ENCODE results near the gene DUSP21.
"Not testable (repeated sequence)": the region's sequence is repeated elsewhere in the genome, so short reads cannot be mapped to it uniquely, and the experiment has no call there.

DUSP21 gene

DNA sequence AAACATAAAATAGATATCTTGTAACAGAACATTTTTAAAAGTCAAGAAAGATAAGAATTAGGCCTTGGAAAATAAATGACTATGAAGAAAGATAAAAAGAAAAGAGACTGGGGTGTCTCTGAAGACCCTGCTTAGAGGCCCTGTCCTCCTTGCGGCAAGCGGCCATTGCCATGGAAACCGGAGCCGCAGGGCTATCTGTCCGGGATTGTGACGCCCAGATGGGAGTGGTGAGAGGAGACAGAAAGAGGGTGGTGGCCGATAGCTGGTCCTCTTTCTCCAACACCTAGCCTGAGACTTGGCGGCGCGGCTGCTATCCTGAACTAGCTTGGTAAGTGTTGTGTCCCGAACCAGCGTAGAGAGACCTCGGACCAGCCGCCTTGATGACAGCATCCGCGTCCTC, at the start of gene DUSP21:
DUSP21 (plus strand) TSS at position 269 of the 400 bp plus-strand sequence; CDS start at position 381, 112 bp downstream.
- no peak for DNase-seq

DNA sequence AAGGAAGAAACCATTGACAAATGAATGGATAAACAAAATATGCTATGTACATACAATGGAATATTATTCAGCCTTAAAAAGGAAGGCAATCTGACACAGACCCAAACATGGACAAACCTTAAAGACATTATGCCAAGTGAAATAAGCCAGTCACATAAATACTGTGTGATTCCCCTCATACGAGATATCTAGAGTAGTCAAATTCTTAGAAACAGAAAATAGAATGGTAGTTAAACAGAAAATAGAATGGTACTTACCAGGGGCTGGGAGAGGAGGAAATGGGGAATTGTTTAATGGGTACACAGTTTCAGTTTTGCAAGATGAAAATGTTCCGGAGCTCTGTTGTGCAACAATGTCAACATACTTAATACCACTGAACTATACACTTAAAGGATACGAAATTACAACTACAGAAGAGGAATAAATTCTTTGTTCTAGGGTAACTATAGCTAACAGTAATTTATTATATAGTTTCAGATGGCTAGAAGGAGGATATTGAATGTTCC, 47.8 kb upstream of the DUSP21 start:
- DNase-seq, result no peak

DNA sequence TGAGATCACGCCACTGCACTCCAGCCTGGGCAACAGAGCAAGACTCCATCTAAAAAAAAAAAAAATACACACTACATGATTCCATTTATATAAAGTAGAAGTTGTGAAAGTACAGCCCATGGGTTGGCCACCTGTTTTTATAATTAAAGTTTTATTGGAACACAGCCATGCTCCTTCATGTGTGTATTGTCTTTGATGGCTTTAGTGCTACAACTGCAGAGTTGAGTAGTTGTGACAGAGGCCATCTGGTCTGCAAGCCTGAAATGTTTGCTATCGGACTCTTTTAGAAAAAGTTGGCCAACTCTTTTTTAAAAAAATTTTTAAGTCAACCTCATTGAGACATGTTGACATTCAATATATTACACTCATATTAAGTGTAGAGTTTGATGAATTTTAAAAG, 41.2 kb upstream of the DUSP21 start:
- no peak for DNase-seq

DNA sequence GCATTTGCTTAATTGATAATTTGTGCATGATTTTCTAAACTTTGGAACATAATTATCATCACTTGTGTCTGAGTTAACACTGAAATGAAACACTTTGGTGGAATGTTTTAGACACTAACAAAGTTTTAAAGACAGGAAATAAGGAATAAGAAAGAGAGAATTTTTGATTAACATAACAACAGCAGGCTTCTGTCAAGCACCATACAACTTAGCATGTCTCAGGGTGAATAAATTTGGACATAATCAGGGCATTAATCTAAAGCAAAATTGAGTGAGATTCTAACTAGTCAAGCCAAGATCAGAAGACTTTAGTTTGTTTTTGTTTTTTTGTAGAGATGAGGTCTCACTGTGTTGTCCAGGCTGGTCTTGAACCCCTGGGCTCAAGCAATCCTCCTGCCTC, 28.1 kb upstream of the DUSP21 start:
- DNase-seq, result no peak

DNA sequence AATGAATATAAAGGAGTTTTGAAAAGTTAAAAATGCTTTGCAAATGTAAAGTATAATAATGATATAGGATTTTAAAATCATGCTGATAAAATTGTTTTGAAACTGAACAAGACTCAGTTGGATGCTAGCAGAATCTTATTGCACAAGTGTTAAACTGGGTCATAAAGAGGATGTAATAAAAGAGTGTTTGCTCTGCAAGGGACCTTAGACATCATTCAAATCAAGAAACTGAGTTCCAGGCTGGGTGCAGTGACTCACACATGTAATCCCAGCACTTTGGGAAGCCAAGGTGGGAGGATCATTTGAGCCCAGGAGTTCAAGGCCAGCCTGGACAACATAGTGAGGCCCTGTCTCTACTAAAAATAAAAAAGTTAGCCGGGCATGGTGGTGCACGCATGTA, 27.5 kb upstream of the DUSP21 start:
- no peak for DNase-seq

DNA sequence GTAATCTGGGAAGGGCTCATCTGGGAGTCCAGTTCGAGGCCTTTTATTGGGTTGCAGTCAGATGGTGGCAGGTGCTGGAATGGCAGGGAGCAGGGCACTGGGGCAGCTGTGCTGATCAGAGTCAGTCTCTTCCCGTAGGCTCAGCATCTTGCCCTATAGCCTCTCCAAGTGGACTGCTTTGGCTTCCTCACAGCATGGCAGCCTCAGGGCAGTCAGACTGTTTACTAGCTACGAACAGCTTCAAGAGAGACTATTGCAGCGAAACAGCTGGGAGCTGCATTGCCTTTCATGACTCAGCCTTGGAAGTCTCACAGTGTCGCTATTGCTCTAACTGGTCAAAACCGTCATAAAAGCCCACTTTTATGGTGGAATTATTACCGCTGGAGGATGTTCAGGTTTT, 26.8 kb upstream of the DUSP21 start:
- DNase-seq, result no peak

DNA sequence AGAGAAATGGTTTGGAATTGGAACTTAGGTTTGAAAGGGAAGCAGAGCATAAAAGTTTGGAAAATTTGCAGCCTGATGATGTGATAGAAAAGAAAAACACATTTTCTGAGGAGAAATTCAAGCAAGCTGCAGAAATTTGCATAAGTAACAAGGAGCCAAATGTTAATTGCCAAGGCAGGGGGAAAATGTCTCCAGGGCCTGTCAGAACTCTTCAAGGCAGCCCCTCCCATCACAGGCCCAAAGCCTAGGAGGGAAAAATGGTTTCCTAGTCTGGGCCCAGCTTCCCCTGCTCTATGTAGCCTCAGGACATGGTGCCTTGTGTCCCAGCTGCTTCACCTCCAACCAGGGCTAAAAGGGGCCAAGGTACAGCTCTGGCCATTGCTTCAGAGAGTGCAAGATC, 21.2 kb upstream of the DUSP21 start:
- no peak for DNase-seq

DNA sequence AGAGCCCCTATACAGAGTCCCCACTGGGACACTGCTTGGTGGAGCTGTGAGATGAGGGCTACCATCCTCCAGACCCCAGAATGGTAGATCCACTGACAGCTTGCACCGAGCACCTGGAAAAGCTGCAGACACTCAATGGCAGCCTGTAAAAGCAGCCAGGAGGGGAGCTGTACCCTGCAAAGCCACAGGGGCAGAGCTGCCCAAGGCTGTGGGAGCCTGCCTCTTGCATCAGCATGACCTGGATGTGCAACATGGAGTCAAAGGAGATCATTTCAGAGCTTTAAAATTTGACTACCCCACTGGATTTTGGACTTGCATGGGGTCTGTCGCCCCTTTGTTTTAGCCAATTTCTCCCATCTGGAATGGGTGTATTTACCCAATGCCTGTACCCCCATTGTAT, 20.6 kb upstream of the DUSP21 start:
- not testable (repeated sequence) for DNase-seq

DNA sequence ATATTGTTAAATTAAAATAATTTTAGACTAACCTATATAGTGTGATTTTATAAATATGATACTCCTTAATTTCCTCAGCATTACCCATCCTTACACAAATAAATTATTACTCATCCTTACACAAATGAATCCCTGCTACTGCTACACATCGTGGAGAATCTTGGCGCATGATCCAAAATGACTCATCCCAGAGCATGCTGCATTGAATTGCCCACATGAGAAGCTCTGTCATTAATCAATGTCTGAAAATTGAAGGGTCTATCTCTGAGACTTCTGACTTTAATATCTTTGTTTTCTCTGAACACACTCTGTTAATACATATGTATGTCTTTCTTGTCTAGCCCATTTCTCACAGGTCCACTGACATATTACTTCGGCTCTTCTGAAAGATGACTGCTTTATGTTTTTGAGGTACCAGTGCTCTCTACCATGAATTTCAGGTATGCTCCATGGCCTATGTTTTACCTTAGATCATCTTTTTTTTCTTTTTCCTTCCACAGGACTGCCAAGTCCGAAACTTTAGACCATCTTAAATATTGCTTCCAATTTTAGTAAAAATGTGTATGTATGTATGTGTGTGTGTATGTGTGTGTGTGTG, 15.7 kb upstream of the DUSP21 start:
- no peak for DNase-seq

DNA sequence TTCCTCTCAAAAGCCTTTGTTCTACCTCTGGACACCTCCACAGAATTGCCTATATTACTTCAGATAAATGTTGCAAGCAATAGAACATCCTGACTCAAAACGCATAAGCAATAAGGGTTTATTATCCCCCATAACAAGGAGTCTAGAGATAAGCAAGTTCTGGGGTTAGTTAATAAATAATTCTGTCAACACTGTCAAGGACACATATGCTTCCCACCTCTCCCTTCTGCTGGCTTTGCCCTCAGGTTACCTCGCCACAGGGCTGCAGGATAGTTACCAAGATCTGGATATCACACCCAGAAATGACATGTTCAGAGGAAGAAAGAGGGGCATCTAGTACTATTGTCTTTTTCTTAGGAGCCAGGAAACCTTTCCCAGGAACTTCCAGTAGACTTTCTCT, 14.0 kb upstream of the DUSP21 start:
- no peak for DNase-seq

DNA sequence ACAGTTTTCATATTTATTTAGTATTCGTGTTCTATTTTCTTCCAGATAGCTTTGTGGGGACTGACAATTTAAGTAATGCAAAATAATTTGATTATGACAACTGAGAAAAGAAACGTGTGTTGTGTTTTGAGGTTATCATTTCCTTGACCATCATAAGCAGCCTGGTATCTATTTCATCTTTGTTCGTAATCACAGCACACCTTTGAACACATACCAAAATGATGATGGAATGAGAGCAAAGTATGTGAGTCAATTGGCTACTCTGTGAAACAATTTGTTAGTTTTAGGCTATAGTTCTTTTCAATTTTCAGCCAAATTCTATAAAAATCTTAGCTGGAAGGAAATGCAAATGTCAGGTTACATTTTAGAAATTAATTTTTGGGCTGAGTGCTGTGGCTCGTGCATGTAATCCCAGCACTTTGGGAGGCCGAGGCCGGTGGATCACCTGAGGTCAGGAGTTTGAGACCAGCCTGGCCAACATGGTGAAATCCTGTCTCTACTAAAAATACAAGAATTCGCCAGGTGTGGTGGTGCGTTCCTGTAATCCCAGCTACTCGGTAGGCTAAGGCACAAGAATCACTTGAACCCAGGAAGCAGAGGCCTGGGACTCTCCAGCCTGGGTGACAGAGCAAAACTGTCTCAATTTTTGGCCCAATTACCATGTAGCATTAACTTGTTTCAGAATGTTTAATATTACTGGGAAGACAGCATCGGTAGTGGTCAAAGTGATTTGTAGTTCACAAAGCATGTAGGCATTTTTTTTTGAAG, 1.1 kb upstream of the DUSP21 start:
- DNase-seq, result no peak

DNA sequence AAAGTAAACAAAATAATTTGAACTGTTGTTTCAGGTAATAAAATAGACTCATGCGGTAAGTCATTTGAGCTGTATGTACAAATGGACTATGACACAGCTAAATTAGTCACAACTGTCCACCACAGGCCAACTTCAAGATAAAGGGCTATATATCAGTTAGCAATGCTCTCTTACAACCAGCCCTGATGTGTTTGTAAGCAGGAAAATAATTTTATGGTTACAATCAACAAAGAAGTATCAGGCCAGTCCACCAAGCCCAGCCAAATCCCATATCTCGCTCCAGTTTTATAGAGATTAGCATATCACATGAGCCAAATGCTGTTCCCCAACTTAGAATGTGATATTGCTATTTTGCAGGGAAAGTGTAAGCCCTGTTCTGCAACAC, 511 bp upstream of the DUSP21 start:
- DNase-seq, result no peak

DNA sequence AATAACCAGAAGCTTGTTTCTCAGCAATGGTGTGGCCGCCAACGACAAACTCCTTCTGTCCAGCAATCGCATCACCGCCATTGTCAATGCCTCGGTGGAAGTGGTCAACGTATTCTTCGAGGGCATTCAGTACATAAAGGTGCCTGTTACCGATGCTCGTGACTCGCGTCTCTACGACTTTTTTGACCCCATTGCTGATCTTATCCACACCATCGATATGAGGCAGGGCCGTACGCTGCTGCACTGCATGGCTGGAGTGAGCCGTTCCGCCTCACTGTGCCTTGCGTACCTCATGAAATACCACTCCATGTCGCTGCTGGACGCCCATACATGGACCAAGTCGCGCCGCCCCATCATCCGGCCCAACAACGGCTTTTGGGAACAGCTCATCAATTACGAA, 383 bp downstream of the DUSP21 start:
- no peak for DNase-seq

DNA sequence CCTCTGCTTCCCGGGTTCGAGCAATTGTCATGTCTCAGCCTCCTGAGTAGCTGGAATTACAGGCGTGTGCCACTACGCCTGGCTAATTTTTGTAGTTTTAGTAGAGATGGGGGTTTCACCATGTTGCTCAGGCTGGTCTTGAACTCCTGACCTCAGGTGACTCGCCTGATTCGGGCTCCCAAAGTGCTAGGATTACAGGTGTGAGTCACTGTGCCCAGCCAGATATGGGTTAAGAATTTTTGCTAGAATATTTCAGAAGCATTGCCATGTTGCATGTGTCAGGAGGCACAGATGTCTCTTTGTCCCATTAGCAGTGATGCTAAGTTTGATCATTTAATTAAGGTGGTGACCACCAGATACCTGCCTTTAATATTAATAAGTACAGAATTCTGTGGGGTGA, 7.1 kb downstream of the DUSP21 start:
- not testable (repeated sequence) for DNase-seq

DNA sequence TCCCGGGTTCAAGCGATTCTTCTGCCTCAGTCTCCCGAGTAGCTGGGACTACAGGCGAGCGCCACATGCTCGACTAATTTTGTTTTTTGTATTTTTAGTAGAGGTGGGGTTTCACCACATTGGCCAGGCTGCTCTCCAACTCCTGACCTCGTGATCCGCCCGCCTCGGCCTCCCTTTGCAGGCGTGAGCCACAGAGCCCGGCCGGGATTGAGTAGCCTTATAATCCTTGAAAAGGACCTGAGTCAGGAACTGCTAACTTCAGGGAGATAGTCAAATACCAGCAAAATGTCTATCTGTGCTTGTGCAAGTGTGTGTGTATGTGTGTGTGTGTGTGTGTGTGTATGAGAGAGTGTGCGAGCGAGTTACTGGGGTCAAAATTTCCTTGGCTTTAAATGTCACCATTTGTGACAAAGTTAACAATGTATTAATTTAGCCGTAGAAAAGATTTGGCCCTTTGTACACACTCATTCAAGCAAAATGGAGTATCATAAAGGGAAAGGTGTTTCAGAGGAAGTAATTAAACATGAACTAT, 27.4 kb downstream of the DUSP21 start:
- peak; percentile 0 to 39 for DNase-seq

DNA sequence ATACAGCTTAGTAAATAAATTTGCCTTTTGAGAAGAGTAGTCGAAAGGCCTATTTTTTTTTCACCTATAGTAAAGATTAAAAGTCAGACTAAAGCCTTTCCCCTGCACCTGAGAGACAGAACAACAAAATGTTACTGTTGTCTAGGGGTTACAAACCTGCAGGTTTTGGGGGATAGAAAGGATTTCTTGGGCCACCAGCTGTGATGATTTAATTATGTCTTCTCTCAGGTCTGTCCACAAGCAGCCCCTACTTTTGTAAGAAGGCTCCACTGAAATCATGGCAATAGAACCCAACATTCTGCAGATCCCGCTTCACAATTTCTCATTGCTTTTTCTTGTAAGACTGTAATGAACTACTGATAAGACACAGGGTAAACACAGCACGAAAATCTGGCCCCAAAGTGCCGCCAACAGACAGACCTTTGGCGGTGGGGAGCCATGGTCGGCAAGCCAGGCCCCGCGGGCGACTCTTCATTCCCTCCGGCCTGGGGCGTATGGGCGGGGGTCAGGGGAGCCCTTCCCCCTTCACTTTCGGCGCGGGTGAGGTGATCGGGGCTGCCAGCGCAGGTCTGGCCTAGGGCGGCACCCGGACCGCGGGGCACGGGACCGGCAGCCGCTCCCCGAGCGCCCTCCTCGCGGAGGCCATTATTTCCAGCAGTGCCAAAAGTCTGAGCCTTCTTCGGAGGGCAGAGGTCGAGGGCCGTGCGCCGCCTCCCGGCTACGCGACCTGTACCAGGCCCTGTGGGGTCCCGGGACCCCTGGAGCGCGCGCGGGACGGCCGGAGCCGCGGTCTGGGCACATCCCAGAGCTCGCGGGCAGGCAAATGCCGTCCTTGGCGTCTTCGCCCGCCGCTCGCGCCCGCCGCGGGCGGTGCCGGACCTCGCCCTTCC, 28.4 kb downstream of the DUSP21 start:
- peak; percentile 3 to 37 for DNase-seq

DNA sequence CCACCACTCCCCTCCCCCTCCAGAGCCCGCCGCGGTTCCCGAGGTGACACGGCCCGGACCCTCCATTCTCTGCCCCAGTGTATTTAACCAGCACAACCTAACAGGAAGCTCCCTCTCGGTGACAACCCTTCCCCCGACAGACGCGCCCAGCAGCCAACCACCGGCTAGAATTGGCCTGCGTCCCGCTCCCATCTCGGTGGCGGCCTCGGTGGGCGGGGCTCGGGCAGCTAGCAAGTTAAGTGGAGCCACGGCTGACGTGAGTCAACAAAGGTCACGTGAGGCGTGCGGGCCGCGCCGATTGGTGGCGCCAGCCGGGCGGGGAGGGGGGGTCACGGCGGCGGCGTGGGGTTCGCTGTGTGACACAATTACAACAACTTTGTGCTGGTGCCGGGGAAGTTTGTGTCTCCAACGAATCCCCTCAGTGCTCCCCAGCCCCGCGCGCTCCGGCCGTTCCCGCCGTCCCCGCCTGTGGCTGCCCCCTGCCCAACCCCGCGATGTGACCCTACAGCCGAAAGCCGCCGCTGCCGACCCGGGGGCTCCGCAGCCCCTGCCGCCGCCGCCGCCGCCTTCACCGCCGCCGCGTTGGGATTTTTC, 29.1 kb downstream of the DUSP21 start, which contains the start of gene KDM6A:
KDM6A (plus strand) TSS at position 368 of the 594 bp plus-strand sequence. CDS start 364 bp downstream, outside the sequence.
- DNase-seq, result peak; percentile 97 to 98

DNA sequence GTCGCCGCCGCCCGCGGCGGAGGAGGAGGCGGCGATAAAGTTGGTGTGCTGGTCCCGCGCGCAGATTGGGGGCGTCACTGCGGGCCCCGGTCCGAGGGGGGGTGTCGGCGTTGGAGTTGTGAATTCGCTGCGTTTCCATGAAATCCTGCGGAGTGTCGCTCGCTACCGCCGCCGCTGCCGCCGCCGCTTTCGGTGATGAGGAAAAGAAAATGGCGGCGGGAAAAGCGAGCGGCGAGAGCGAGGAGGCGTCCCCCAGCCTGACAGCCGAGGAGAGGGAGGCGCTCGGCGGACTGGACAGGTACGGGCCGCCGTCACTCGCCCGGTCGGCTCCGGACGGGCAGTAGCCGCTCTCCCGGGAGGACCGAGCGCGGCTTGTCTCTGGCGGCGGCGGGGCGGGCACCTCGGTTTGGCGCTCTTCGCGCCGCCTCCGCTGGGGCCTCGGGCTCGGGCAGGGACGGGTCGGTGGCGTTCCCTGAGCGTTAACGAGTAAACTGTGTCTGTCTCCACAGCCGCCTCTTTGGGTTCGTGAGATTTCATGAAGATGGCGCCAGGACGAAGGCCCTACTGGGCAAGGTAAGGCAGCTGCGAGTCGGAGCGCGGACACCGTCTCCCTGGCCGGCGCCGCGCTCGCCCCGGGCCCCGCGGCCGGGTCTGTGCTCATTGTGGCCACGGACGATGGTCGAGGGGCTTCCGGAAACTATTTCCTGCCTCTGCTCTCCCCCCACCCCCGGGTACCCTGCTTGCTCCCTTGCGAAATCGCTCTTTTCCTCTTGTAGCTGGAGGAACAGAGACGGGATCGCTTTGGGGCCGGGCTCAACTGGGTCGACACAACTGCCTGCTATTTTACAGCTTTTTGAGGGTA, 29.8 kb downstream of the DUSP21 start:
- DNase-seq, result peak; percentile 34 to 45

DNA sequence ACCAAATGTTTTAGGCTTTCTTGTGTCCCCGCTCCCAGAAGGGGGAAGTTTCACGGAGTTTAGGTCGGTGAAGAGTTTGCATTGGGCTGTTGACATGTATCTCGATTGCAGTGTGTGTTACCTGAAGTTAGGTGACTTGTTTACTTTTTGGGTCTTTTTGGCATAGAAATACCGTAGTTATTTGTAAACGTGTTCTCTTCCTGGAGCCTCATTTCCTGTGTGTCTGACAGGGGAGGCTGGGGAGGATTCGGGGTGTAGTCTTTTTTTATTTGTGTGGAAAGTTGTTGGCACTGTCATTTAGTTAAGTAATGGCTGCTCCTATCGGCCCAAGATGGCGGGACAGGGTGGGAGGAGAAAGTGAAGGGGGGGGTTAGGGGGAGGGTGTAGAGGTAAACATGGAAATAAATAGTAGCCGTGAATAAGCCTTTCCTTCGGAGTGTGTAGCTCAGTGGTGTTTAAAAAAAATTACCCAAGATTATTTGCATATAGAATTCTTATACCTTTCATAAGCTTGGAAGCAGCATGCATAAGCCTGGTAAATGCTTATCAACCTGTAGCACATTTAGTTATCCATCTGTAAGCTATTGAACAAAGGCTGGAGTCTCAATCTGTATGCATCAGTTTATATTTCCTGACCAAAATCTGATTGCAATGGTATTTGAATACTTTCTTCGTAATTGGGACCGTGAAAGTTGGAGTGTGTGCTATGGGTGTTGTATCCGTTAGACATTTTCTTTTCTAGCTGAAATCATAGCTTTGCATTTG, 30.8 kb downstream of the DUSP21 start:
- DNase-seq, result peak; percentile 4 to 59

DNA sequence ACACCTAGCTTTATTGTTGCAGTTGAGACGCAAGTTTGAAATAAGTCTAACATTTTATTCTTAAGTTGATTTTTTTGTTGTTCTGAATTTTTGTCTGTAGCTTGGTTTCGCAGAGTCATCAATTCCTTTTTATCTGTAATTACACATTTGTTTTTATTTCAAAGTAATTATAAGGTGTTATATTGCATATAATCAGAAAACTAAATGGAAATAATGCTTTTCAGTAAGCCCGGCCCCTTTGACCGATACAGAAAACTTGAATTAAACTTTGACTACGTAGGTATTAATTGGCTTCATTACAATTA, 31.3 kb downstream of the DUSP21 start:
- DNase-seq, result no peak

DNA sequence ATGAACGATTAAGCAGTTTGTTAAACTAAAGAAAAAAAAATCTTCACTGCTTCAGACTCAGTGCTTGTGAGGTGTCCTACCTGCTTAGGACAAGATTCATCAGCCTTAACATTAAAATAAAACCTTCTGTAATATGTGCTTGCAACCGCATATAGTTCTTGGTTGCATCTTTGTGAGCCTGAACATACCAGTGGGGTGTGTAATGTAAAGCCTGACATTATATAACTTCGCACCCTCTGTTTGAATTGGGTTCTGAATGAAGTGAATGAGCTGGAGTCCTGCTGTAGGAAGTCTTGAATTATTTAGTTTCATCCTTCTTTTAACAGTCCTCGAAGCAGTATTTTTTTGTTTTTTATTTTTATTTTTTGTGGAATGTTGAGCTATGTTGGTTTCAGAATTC, 32.3 kb downstream of the DUSP21 start:
- DNase-seq, result no peak
